Umbilical cord (tissue), 2 donors: ENCODE data around the gene FOXP4. TPM values are rescaled to one million over a fixed set of nuclear protein-coding genes. Genes with fewer than 3 reads are reported as not detected.

Source experiments
- DNase-seq: peaks from one replicate; pipeline ENCODE4 v3.0.0-alpha.2; 2015; ENCODE audit warnings: low spot score
- total RNA-seq: library from RNA; depleted of rRNA; stranded (reverse); fragments of >200 nt; gene quantifications from one replicate; pipeline ENCODE4 v1.2.3, GENCODE V29; 2014; ENCODE audit warnings: low replicate concordance; ENCODE audit not compliant: insufficient read depth

FOXP4 gene
- total RNA-seq, 1 donor from 2014 or later, result 0.72 TPM

GRCh38 chr6:41522780-41523548, 23.2 kb upstream of the FOXP4 start:
- no peak for DNase-seq

GRCh38 chr6:41523915-41524633, 22.1 kb upstream of the FOXP4 start:
- DNase-seq, result no peak

GRCh38 chr6:41524634-41525011, 21.6 kb upstream of the FOXP4 start:
- DNase-seq, result no peak

- peak; percentile 92 for DNase-seq
Measured at GRCh38 chr6:41527721-41528408, 18.3 kb upstream of the FOXP4 start.

- no peak for DNase-seq
Measured at GRCh38 chr6:41528409-41528963, 17.7 kb upstream of the FOXP4 start.

- DNase-seq, result no peak
Measured at GRCh38 chr6:41529049-41529448, 17.1 kb upstream of the FOXP4 start.

GRCh38 chr6:41529970-41530369, 16.2 kb upstream of the FOXP4 start:
- no peak for DNase-seq

GRCh38 chr6:41530476-41530875, 15.7 kb upstream of the FOXP4 start:
- DNase-seq, result no peak

GRCh38 chr6:41531016-41531415, 15.2 kb upstream of the FOXP4 start:
- DNase-seq, result no peak

GRCh38 chr6:41531591-41532582, 14.3 kb upstream of the FOXP4 start:
- DNase-seq, result no peak

- DNase-seq, result no peak
Measured at GRCh38 chr6:41535766-41536165, 10.4 kb upstream of the FOXP4 start.

- no peak for DNase-seq
Measured at GRCh38 chr6:41536795-41537758, 9.1 kb upstream of the FOXP4 start.

GRCh38 chr6:41538556-41539182, 7.5 kb upstream of the FOXP4 start:
- DNase-seq, result no peak

GRCh38 chr6:41539204-41539603, 7.0 kb upstream of the FOXP4 start:
- no peak for DNase-seq

- no peak for DNase-seq
Measured at GRCh38 chr6:41541364-41541763, 4.8 kb upstream of the FOXP4 start.

- DNase-seq, result no peak
Measured at GRCh38 chr6:41543087-41543486, 3.1 kb upstream of the FOXP4 start.

GRCh38 chr6:41545247-41545702, 906 bp upstream of the FOXP4 start:
- DNase-seq, result no peak

- no peak for DNase-seq
Measured at GRCh38 chr6:41546475-41546865, 289 bp downstream of the FOXP4 start.
